Stimulated activated CD8-positive, alpha-beta memory T cell treated with anti-CD3 and anti-CD28 coated beads, Interleukin-15, amount 100 ng/mL, for 4 hours (primary cell): ENCODE measurements around the gene PGM5.

Experiments used
- DNase-seq, 2 donors: peaks; one replicate each; pipeline ENCODE4 v3.0.0-alpha.2; 2020; ENCODE audit warnings: low read depth in 2 of 2

Gene PGM5

GRCh38 chr9:68536876-68537615 lies 180.6 kb downstream of the PGM5 start:
- no peak for DNase-seq

- no peak for DNase-seq
Observed at GRCh38 chr9:68537616-68537880, 181.1 kb downstream of the PGM5 start.

- no peak for DNase-seq
Observed at GRCh38 chr9:68538200-68538599, 181.8 kb downstream of the PGM5 start.

- DNase-seq = no peak
Observed at GRCh38 chr9:68540712-68541535, 184.5 kb downstream of the PGM5 start, which contains the start of gene TMEM252. TSS of gene TMEM252 (minus strand) at chr9:68540883. CDS start at chr9:68540814, 69 bp downstream.

- no peak for DNase-seq
Observed at GRCh38 chr9:68541568-68541967, 185.2 kb downstream of the PGM5 start.

GRCh38 chr9:68545033-68545705 lies 188.8 kb downstream of the PGM5 start:
- no peak for DNase-seq

GRCh38 chr9:68546596-68547390 lies 190.4 kb downstream of the PGM5 start:
- no peak for DNase-seq

GRCh38 chr9:68547417-68547816 lies 191.0 kb downstream of the PGM5 start:
- no peak for DNase-seq

- DNase-seq = no peak
Observed at GRCh38 chr9:68548241-68548640, 191.8 kb downstream of the PGM5 start.

GRCh38 chr9:68551191-68551590 lies 194.8 kb downstream of the PGM5 start:
- no peak for DNase-seq

GRCh38 chr9:68552700-68553476 lies 196.5 kb downstream of the PGM5 start:
- no peak for DNase-seq

- DNase-seq = no peak
Observed at GRCh38 chr9:68555437-68556150, 199.2 kb downstream of the PGM5 start.

- DNase-seq = no peak
Observed at GRCh38 chr9:68558545-68558944, 202.1 kb downstream of the PGM5 start.

- no peak for DNase-seq
Observed at GRCh38 chr9:68560071-68560844, 203.8 kb downstream of the PGM5 start.

- no peak for DNase-seq
Observed at GRCh38 chr9:68562461-68562860, 206.1 kb downstream of the PGM5 start.

- no peak for DNase-seq
Observed at GRCh38 chr9:68567565-68567964, 211.2 kb downstream of the PGM5 start.

- DNase-seq = no peak
Observed at GRCh38 chr9:68574150-68574549, 217.7 kb downstream of the PGM5 start.

GRCh38 chr9:68575817-68576216 lies 219.4 kb downstream of the PGM5 start:
- DNase-seq = no peak

GRCh38 chr9:68577774-68578591 lies 221.6 kb downstream of the PGM5 start:
- DNase-seq = no peak
